ENCODE data around the gene LILRA6.
A peak's percentile ranks its signal among the peaks of the same experiment; 100 is the strongest.

Gene LILRA6

GRCh38 chr19:54209811-54210494 lies 32.6 kb downstream of the LILRA6 start:
- H4K20me1 ChIP-seq (ENCODE audit: low read depth, low read length) = peaks cover 23% of the 10 kb centered on the region
- no peaks in the 10 kb centered on the region for H3K9me2 ChIP-seq (replicated peaks; ENCODE audit: insufficient read depth, low read length)
- H3K36me3 ChIP-seq (ENCODE audit: low read length) = peaks cover 13% of the 10 kb centered on the region
- H3K79me2 ChIP-seq (ENCODE audit: insufficient read depth, low read length) = peaks cover 18% of the 10 kb centered on the region
- H3K4me2 ChIP-seq (ENCODE audit: low read depth, low read length, poor library complexity, severe bottlenecking) = no peak overlapping the region
- H3K9me3 ChIP-seq (ENCODE audit: insufficient read depth, low read length) = no peaks in the 10 kb centered on the region
- H3F3A ChIP-seq (ENCODE audit: insufficient read depth) = peaks cover 54% of the 10 kb centered on the region
- H3K4me3 ChIP-seq (ENCODE audit: insufficient read depth, low read length, poor library complexity, severe bottlenecking) = no peak overlapping the region
- H3K9ac ChIP-seq (ENCODE audit: low read length) = no peak overlapping the region
- no peak overlapping the region for H3K27ac ChIP-seq (ENCODE audit: low read depth, low read length)
- no peak for TF ChIP-seq CTCF (IDR thresholded peaks at IDR 0.05; ENCODE audit: insufficient read depth, low read length, poor library complexity, severe bottlenecking)
- TF ChIP-seq EZH2phosphoT487 (conservative IDR thresholded peaks at IDR 0.05; ENCODE audit: low read length) = no peak
- no peaks in the 10 kb centered on the region for H3K27me3 ChIP-seq (ENCODE audit: low read length)
- no peak overlapping the region for H2AFZ ChIP-seq (ENCODE audit: low read depth, low read length, severe bottlenecking)

- H4K20me1 ChIP-seq (ENCODE audit: low read depth, low read length) = peaks cover 31% of the 10 kb centered on the region
- H2AFZ ChIP-seq (ENCODE audit: low read depth, low read length, severe bottlenecking) = no peak overlapping the region
- peaks cover 25% of the 10 kb centered on the region for H3K79me2 ChIP-seq (ENCODE audit: insufficient read depth, low read length)
- peak overlapping the region; percentile 34; the same call in 1 of the 2 replicates for H3K27ac ChIP-seq (ENCODE audit: low read depth, low read length)
- no peak overlapping the region for H3K4me2 ChIP-seq (ENCODE audit: low read depth, low read length, poor library complexity, severe bottlenecking)
- H3K36me3 ChIP-seq (ENCODE audit: low read length) = peaks cover 20% of the 10 kb centered on the region
- no peaks in the 10 kb centered on the region for H3K9me3 ChIP-seq (ENCODE audit: insufficient read depth, low read length)
- H3K27me3 ChIP-seq (ENCODE audit: low read length) = no peaks in the 10 kb centered on the region
- no peak overlapping the region for H3K9ac ChIP-seq (ENCODE audit: low read length)
- H3K4me3 ChIP-seq (ENCODE audit: insufficient read depth, low read length, poor library complexity, severe bottlenecking) = no peak overlapping the region
- no peak for TF ChIP-seq CTCF (IDR thresholded peaks at IDR 0.05; ENCODE audit: insufficient read depth, low read length, poor library complexity, severe bottlenecking)
- TF ChIP-seq EZH2phosphoT487 (conservative IDR thresholded peaks at IDR 0.05; ENCODE audit: low read length) = no peak
- H3F3A ChIP-seq (ENCODE audit: insufficient read depth) = peaks cover 61% of the 10 kb centered on the region
- H3K9me2 ChIP-seq (replicated peaks; ENCODE audit: insufficient read depth, low read length) = no peaks in the 10 kb centered on the region
Measured at GRCh38 chr19:54209058-54209810, 33.4 kb downstream of the LILRA6 start.

GRCh38 chr19:54208784-54209057 lies 33.9 kb downstream of the LILRA6 start:
- Histone ChIP-seq H2AFZ (ENCODE audit: low read depth, low read length, severe bottlenecking) (no peak overlapping the region), H3K9me3 (ENCODE audit: insufficient read depth, low read length) (no peaks in the 10 kb centered on the region), H3K9me2 (replicated peaks; ENCODE audit: insufficient read depth, low read length) (no peaks in the 10 kb centered on the region), H4K20me1 (ENCODE audit: low read depth, low read length) (peaks cover 33% of the 10 kb centered on the region), H3K79me2 (ENCODE audit: insufficient read depth, low read length) (peaks cover 30% of the 10 kb centered on the region), H3K4me3 (ENCODE audit: insufficient read depth, low read length, poor library complexity, severe bottlenecking) (no peak overlapping the region), H3K36me3 (ENCODE audit: low read length) (peaks cover 23% of the 10 kb centered on the region), H3K27me3 (ENCODE audit: low read length) (no peaks in the 10 kb centered on the region), H3K27ac (ENCODE audit: low read depth, low read length) (peak overlapping the region; percentile 34), H3K4me2 (ENCODE audit: low read depth, low read length, poor library complexity, severe bottlenecking) (no peak overlapping the region), H3K9ac (ENCODE audit: low read length) (no peak overlapping the region), H3F3A (ENCODE audit: insufficient read depth) (peaks cover 66% of the 10 kb centered on the region)
- TF ChIP-seq CTCF (IDR thresholded peaks at IDR 0.05; ENCODE audit: insufficient read depth, low read length, poor library complexity, severe bottlenecking) (no peak), EZH2phosphoT487 (conservative IDR thresholded peaks at IDR 0.05; ENCODE audit: low read length) (no peak)
